ENCODE measurements around the gene C5orf47.

- TF ChIP-seq CTCF (conservative IDR thresholded peaks at IDR 0.05; ENCODE audit: low read depth, low read length) (no peak), EZH2 (IDR thresholded peaks at IDR 0.05; ENCODE audit: borderline replicate concordance, low read depth, low read length, poor library complexity, severe bottlenecking) (no peak)
Measured at GRCh38 chr5:173953528-173954090, 35.4 kb upstream of the C5orf47 start.

All from A673 (cell line).